Left cardiac atrium (tissue), 4 donors: ENCODE results near the gene FSIP1. TPM values are rescaled to one million over a fixed set of nuclear protein-coding genes. Genes with fewer than 3 reads are reported as not detected.

Experiments used
- ATAC-seq, 2 donors: fragments of 200-7000 bp; cut with Tn5 transposase; one replicate each; pipeline ENCODE4 v1.9.1; 2020; ENCODE audit warnings: mild to moderate bottlenecking in 2 of 2, moderate library complexity in 2 of 2
- DNase-seq: peaks from one replicate; pipeline ENCODE4 v3.0.0-alpha.2; 2020
- intact Hi-C, 2 donors: fragments of 100-400 bp; cut with DNase I; formaldehyde crosslinking; loops; one replicate each; pipeline versions ENCODE4 v1.14.1 to v1.15.1; 2022 to 2023
- total RNA-seq, 2 donors: library from RNA; stranded (reverse); fragmentation: NEBNext Ultra II Directional; extraction: Animal tissue kit (Norgen Biotek cat#: 25700); gene quantifications; one replicate each; pipeline ENCODE4 v1.2.1, GENCODE V29; 2021
- donor health status: DM: no; HTN: yes; CAD: no.
- donor health status: DM: no; HTN: yes; CAD: no; lungs with severe emphysema.
- donor health status: DM: yes; HTN: yes; CAD: no.
- donor health status: Dilated cardiomyopathy.

The FSIP1 gene
- total RNA-seq, 2 donors from 2014 or later: 0.50 to 0.52 TPM

DNA sequence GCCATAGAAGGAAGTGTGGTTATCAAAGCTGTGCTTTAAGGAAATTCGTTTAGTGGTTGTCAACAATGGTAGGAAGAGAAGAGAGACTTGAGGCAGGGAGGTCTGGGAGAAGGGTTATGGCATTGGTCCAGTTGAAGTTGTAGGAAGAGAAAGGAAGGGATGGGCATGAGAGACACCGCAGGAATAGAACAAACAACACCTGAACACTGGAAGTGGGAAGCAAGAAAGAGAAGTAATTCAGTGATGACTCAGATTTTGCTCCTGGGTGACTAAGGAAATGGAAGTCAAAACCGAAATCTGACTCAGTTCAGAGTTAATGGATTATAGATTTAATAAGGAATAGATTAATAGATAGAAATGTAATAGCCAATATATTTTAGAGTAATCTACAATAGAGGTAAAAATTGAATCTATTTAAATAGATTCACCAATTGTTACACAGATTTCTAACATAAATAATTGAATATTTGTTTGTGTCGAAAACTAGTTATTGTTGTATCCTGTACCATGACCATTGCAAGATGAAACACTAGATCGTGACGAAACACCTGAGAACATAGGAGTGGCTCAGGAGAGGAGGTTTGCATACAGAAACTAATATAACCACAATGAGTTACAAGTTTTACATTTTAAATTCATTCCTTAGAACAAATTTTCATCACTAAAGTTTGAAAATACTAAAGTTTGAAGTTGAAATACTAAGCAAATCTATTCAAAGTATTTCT lies 165.7 kb downstream of the FSIP1 start:
- no peak for DNase-seq
- intact Hi-C loops: no loop called here
- no peak for ATAC-seq

DNA sequence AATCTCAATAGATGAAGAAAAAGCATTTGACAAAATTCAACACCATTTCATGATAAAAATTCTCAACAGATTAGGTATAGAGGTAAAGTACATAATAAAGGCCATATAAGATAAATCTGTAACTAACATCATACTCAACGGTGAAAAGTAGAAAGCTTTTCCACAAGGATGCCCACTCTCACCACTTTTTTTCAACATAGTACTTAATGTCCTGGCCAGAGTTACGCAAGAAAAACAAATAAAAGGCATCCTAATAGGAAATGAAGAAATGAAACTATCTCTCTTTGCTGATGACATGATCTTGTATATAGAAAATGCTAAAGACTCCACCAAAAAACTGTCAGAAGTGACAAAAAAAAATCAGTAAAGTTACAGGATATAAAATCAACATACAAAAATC lies 168.8 kb downstream of the FSIP1 start:
- no peak for ATAC-seq
- intact Hi-C loops: no loop called here
- no peak for DNase-seq

DNA sequence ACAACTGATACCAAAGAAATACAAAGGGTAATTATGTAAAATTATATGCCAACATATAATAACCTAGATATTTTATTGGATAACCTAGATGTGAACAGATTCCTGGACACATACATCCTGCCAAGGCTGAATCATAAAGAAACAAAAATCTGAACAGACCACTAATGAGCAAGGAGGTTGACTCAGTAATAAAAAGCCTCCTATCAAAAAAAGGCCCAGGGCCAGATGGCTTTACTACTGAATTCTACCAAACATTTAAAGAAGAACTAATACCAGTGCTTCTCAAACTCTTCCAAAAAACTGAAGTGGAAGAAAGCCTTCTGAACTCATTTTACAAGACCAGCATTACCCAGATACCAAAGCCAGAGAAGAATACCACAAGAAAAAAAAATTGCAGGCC lies 169.4 kb downstream of the FSIP1 start:
- intact Hi-C loops: no loop called here
- no peak for DNase-seq
- no peak for ATAC-seq

DNA sequence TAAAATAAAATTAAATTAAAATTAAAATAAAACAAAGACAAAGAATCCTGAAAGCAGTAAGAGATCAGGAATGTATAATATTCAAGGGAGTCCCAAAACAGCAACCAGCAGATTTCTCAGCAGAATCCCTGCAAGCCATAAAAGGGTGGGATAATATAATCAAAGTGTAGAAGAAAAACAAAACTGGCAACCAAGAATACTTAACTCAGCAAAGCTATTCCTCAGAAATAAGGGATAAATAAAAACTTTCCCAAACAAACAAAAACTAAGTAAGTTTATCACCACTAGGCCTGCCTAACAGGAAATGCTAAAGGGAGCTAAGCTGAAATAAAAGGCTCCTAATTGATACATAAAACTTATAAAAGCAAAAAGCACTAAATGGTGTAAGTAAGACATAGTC lies 172.0 kb downstream of the FSIP1 start:
- intact Hi-C loops: no loop called here
- ATAC-seq (no peak), DNase-seq (no peak)

DNA sequence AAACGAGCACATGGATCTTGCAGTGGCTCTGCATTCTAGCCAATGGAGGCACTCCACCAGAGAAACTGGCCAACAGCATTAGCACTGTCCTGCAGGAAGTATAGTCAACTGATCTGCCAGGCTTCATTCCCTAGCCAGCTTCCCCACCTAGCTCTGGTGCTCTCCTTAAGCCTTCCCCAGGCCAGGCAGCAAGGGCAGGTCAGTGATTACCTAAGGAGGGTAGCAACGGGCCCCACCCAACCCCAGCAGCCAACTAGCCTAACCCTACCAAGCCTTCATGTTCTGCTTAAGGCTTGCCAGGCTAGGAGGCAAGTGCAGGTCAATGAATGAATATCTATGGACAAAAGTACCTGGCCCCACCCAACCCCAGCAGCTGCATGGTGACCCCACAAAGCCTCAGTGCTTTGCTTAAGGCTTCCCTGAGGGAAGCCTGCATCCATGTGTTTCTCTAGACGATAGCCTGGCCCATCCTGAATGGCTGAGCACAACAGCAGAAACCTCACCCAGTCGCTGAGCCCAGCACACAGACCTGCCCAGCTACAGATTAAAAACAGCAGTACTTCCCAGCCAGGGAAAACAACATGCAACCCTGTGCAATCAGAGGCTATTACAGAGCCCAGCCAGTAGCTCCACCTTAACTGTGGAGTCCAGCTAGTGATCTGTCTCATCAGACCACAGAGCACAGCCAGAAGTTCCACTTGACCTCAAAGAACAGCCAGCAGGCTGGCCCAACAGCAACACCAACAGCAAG lies 173.3 kb downstream of the FSIP1 start:
- DNase-seq (no peak), ATAC-seq (no peak)
- intact Hi-C loops: no loop called here

DNA sequence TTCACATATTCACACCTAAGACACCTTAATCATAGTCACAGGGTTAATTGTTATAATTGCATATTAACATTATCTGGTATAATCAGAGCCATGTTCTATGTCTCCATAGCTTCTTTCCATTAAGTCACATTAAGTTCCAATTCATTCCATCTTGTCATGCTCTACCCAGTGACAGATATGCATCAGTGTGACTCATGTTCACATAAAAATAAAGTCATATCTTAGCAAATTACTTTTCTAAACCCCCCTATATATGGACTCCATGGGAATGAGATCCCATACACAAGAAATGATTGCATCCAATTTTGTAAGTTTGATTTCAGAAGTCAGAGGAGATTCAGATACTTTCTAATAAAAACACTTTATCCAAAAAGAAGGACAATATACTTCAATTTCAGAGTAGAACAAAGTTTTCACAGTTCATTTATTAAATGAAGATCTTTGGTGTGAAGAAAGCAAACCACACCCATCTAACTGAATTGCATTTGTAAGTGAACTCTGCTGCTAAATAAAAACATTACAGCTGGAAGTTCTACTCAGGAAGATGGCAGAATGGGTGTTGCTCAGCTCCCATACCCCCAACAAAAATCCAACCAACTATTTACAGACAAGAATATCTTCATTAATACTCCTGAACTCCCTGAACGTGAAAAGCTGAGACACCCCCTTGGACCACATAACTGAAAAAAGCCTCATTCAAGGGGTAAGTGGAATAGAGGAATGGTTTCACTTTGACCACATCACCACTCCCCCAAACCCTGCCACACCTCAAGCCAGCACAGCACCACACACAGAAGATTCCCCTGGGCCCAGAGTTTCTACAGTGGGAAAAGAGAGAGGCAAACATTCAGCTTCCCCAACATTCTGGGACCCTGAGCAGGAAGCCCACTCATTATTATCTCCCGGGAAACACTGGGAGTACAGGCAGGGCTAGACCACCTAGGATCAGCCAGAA lies 174.2 kb downstream of the FSIP1 start:
- DNase-seq (no peak), ATAC-seq (no peak)
- intact Hi-C loops: no loop called here

DNA sequence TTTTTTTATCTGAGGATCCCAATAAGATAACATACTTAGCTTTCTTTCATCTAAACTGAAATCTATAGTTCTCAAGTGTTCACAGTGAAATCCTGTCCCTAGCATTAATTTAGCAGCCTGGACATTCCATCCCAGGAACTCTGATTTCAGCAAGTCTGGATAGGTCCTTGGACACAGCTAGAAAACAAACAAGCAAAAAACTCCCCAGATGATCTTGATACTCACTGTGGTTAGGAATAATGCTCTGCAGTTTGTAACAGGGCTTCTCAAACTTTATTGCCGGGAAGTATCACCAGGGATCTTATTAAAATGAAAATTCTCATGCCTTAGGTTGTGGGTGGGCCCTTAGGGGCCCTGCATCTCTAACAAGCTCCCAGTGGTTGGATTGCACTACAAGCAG lies 177.5 kb downstream of the FSIP1 start:
- no peak for ATAC-seq
- intact Hi-C loops: no loop called here

DNA sequence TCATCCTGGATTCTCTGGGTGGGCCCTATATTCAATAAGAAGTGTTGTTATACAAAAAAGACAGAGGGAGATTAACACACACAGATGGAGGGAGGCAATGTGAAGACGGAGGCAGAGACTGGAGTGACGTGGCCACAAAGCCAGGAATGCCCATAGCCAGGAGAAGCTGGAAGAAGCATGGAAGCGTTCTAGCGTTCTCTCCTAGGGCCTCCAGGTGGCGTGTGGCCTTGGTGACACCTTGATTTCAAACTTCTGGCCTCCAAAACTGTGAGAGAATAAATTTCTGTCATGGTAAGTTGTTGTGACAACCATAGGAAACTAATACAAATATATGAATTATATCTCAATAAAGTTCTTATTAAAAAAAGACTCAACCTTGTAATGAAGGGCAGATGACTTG lies 180.5 kb downstream of the FSIP1 start:
- ATAC-seq (no peak), DNase-seq (no peak)
- intact Hi-C loops: no loop called here

More for the DNA sequence above, 177.5 kb downstream of the FSIP1 start:
- no peak for DNase-seq

DNA sequence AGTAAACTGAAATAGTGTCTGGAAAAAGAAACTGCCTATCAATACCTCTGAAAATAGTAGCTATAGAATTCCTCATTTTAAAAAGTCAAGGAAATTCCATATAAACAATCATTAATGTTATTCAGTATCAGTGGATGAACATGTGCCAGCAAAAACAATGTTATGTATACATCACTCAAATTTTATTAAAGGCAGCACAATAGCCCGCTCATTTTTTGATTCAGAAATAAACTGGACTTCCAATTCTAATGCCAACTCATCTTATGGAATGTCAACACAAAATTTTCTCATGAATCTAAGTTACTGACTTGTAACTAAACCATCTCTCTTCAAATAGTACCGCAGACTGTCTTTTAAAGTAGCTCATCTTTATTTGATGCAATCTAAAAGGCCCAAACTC lies 182.8 kb downstream of the FSIP1 start:
- ATAC-seq (no peak), DNase-seq (no peak)
- intact Hi-C loops: no loop called here

DNA sequence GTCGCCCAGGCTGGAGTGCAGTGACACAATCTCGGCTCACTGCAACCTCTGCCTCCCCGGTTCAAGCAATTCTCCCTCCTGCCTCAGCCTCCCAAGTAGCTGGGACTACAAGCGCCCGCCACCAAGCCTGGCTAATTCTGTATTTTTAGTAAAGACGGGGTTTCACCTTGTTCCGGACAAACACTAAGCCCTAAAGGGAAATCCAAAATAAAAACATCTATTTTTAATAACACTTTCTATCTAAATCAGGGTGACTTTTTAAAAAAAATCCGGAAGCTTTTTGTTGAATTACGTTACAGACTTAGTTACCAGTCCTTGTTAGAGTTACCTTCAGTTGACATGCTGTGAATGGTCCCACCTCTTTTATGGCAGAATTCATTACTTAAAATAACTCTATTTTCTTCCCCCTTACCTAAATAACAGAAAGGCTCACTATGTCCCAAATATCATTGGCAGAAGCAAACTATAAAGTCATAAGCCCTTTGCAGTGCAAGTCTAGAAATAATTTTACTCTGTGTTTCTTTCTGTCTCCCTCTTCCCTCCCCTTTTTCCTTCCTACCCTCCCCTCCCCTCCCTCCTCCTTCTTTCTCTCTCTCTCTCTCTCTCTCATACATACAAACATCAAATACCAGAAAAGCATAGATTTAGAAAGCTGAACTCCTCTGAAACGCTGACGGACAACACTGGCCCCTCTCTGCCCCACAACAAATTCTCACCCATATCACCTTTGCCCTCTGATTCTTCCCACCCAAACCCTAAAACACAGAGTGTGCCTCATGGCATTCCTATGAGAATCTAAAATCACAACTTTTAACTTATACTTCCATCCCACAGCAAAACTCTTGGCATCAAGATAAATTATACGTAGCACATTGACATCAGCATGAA lies 183.4 kb downstream of the FSIP1 start:
- DNase-seq (no peak), ATAC-seq (no peak)
- intact Hi-C loops: no loop called here

DNA sequence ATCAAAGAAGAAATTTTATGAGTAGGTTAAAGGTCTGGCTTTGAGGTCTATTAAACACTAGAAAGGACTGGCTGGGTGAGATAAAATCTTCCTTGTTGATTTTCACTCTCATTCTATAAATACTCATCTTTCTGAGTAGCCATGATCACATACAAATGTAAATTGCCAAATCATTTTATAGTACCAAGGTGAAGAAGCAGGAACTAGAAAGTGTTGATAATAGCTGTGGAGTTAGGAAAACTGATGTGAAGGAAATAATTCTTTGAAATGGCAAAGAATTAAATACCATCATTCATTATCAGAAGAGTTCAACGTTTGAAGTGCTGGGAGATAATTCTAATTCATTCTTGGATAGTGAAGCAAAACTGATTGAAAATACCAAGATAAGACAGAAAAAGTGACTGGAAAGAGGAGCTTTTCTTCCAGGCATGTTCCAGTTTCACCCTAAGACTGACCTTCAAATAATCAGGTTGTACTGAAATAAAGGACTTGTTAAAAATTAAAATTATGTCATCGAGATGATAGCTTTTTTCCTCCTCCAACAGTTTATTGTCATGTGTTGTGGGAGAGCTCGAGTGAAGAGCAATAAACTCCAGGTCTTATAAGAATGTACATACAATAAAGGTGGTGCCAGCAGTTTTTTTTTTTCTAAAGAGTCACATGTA lies 184.3 kb downstream of the FSIP1 start:
- intact Hi-C loops: no loop called here
- ATAC-seq (no peak), DNase-seq (no peak)

DNA sequence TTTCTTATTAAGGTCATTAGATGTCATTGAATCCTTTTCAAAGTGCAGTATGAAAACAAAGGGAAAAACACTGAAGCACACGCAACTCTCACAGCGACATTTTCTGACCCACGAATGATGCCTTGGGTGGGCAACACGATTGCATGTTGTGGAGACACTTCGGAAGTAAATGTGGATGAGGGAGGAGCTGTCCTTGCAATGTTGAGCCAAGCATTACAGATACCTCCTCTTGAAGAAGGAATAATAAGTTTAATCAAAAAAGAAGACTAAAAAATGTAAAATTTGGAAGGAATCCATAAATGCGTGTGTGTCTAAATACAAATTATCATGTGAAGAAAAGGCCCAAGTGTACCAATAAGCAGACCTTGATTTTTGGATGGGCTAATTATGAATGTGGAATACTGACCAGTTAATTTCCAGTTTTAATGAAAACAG lies 184.9 kb downstream of the FSIP1 start:
- intact Hi-C loops: no loop called here
- ATAC-seq: no peak
- DNase-seq: no peak

DNA sequence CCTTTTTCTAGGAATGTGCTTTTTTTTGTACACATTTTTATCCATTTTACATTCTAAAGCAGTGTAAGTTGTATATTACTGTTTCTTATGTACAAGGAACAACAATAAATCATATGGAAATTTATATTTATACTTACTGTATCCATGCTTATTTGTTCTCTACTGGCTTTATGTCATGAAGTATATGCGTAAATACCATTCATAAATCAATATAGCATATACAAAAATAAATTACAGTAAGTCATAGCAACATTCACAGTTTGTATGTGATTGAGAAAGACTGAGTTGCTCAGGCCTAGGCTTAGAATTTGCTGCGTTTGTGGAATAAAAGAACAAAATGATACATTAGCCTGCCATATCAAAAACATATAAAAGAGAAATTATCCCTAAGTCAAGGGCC lies 185.3 kb downstream of the FSIP1 start:
- intact Hi-C loops: no loop called here
- no peak for ATAC-seq
- no peak for DNase-seq

DNA sequence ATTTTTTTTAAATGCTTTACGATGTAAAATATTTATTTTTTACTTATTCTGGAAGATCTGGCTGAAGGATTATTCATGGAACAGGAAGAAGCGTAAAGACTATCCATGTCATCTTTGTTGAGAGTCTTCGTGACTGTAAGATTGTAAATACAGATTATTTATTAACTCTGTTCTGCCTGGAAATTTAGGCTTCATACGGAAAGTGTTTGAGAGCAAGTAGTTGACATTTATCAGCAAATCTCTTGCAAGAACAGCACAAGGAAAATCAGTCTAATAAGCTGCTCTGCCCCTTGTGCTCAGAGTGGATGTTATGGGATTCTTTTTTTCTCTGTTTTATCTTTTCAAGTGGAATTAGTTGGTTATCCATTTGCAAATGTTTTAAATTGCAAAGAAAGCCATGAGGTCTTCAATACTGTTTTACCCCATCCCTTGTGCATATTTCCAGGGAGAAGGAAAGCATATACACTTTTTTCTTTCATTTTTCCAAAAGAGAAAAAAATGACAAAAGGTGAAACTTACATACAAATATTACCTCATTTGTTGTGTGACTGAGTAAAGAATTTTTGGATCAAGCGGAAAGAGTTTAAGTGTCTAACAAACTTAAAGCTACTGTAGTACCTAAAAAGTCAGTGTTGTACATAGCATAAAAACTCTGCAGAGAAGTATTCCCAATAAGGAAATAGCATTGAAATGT lies 186.1 kb downstream of the FSIP1 start:
- ATAC-seq: no peak
- intact Hi-C loops: no loop called here

DNA sequence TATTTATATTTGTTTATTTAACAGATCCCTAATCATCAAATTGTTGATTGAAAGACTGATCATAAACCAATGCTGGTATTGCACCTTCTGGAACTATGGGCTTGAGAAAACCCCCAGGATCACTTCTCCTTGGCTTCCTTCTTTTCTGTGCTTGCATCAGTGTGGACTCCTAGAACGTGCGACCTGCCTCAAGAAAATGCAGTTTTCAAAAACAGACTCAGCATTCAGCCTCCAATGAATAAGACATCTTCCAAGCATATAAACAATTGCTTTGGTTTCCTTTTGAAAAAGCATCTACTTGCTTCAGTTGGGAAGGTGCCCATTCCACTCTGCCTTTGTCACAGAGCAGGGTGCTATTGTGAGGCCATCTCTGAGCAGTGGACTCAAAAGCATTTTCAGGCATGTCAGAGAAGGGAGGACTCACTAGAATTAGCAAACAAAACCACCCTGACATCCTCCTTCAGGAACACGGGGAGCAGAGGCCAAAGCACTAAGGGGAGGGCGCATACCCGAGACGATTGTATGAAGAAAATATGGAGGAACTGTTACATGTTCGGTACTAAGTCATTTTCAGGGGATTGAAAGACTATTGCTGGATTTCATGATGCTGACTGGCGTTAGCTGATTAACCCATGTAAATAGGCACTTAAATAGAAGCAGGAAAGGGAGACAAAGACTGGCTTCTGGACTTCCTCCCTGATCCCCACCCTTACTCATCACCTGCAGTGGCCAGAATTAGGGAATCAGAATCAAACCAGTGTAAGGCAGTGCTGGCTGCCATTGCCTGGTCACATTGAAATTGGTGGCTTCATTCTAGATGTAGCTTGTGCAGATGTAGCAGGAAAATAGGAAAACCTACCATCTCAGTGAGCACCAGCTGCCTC lies 187.1 kb downstream of the FSIP1 start:
- DNase-seq (no peak), ATAC-seq (no peak)
- intact Hi-C loops: no loop called here

More for the DNA sequence above, 186.1 kb downstream of the FSIP1 start:
- no peak for DNase-seq

DNA sequence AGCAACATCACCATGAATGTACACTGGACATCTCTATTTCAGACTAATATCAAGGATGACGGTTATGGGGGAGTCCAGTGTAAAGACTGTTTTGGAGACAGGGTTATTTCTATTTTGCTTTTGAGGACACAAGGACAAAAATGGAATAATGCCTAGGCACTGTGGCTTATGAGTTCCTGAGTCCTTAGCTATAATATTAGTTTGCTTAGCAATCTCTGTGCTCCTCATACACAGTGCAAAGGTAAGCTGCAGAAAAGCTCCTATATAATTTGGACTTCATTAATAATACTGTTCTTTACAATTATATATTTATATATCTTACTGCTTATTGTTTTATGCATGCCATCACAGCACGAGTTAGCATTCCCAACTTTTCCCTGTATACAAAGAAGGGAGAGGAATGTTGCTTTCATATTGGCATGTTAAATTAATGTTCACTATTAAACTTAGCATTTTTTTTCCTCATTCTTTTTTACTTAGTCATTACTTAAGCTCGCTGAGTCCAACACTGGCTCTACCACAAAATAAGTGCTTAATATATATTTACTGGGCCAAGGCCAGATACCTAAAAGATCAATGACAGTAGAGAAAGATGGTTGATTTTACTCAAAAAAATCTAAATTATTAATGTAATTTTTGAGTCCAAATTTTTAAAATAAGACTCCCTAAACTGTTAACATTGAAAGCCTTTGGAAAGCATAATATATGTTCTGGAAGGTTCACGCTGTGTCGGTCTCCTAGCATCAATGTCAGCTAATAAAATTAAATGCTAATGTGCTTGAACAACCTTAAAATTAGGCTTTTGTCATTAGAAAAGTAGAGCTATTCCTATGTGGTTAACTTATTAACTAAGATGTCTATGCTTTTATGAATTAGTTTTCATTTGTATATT lies 187.9 kb downstream of the FSIP1 start:
- no peak for ATAC-seq
- intact Hi-C loops: no loop called here

More for the DNA sequence above, 187.9 kb downstream of the FSIP1 start:
- DNase-seq: no peak
